Measurements from ENCODE around the gene NOG. TPM values are rescaled to one million over a fixed set of nuclear protein-coding genes. Genes with fewer than 3 reads are reported as not detected.

NOG gene
- total RNA-seq, 1 experiment from 2014 or later, result 0.25 TPM

GRCh38 chr17:56623383-56623782 lies 29.9 kb downstream of the NOG start:
- ATAC-seq, result no peak
- peaks cover 3% of the 10 kb centered on the region; the same call in 1 of the 2 replicates for H3K27me3 ChIP-seq (ENCODE audit: insufficient read depth, low read length)
- no peak overlapping the region for H3K9ac ChIP-seq (ENCODE audit: low read length)
- H3K4me3 ChIP-seq (replicated peaks in 1 of 2; ENCODE audit: low read depth in 1 of 2, low read length in 2 of 2), result no peak overlapping the region
- no peaks in the 10 kb centered on the region for H3K9me2 ChIP-seq (ENCODE audit: insufficient read depth)
- no peak for TF ChIP-seq EZH2phosphoT487 (IDR thresholded peaks at IDR 0.05; ENCODE audit: borderline replicate concordance)
- no peak for TF ChIP-seq FOSL1 (IDR thresholded peaks at IDR 0.05; ENCODE audit: low read depth)
- no peak for TF ChIP-seq ZNF274 (IDR thresholded peaks at IDR 0.05; ENCODE audit: low read depth, low read length)
- TF ChIP-seq POLR2A (IDR thresholded peaks at IDR 0.05; ENCODE audit: borderline replicate concordance, extremely low read depth, insufficient read depth, insufficient read length), result no peak
- TF ChIP-seq CBX3 (IDR thresholded peaks at IDR 0.05; ENCODE audit: low read depth), result no peak
- TF ChIP-seq CEBPB (IDR thresholded peaks at IDR 0.05; ENCODE audit: low read depth), result no peak
- TF ChIP-seq SIN3A (IDR thresholded peaks at IDR 0.05; ENCODE audit: low read depth), result no peak
- no peak for TF ChIP-seq TCF7L2 (IDR thresholded peaks at IDR 0.05; ENCODE audit: borderline replicate concordance, extremely low read depth, insufficient read depth, insufficient read length)
- no peak for TF ChIP-seq SRF (IDR thresholded peaks at IDR 0.05; ENCODE audit: low read depth)
- no peak for TF ChIP-seq ZFX (IDR thresholded peaks at IDR 0.05)
- no peak for TF ChIP-seq ATF3 (IDR thresholded peaks at IDR 0.05)
- no peak for TF ChIP-seq REST (IDR thresholded peaks at IDR 0.05; ENCODE audit: low read depth)
- TF ChIP-seq ZBTB33 (IDR thresholded peaks at IDR 0.05; ENCODE audit: extremely low read depth, insufficient replicate concordance, low read length), result no peak
- TF ChIP-seq POLR2AphosphoS5 (IDR thresholded peaks at IDR 0.05; ENCODE audit: low read depth, low read length), result no peak
- H3K79me2 ChIP-seq (ENCODE audit: insufficient read depth, low read length), result no peaks in the 10 kb centered on the region
- no TSS peak for BruUV-seq (replicated peaks)
- POLR2A ChIA-PET, result no interaction called here
- no peaks in the 10 kb centered on the region for H4K20me1 ChIP-seq (ENCODE audit: insufficient read depth)
- H3K4me1 ChIP-seq (ENCODE audit: control insufficient read depth in 1 of 2, insufficient read depth in 2 of 2, low read length in 2 of 2), result no peaks in the 10 kb centered on the region
- H2AFZ ChIP-seq (ENCODE audit: low read depth, low read length, poor library complexity, severe bottlenecking), result no peak overlapping the region
- intact Hi-C loops (cut with micrococcal nuclease), result no loop called here
- CTCF ChIA-PET, result no interaction called here
- DNase-seq (ENCODE audit: low read depth, low spot score), result no peak
- no peak overlapping the region for H3K4me2 ChIP-seq (ENCODE audit: low read length)
- no peaks in the 10 kb centered on the region for H3K9me3 ChIP-seq (ENCODE audit: control insufficient read depth in 1 of 2, insufficient read depth in 1 of 2, low read depth in 1 of 2, low read length in 2 of 2)
- RAD21 ChIA-PET (ENCODE audit: low non-redundant PET in 1 of 2, low total read pairs in 2 of 2, uncharacterized antibody in 2 of 2, unreplicated experiment in 2 of 2), result no interaction called here
- H3K27ac ChIP-seq (ENCODE audit: low read depth, low read length), result no peak overlapping the region
- H3K36me3 ChIP-seq (ENCODE audit: control insufficient read depth in 1 of 2, insufficient read depth in 2 of 2, low read length in 2 of 2), result no peaks in the 10 kb centered on the region
